HG02840 (cell line): Measurements from ENCODE around the gene EHD4.

ENCODE experiments used
- ATAC-seq: cut with Tn5 transposase; IDR thresholded peaks from one replicate; pipeline ENCODE4 v1.9.1; 2021; ENCODE audit warnings: mild to moderate bottlenecking, moderate library complexity, moderate number of reproducible peaks; ENCODE audit not compliant: unreplicated experiment, low FRiP score

The EHD4 gene

DNA sequence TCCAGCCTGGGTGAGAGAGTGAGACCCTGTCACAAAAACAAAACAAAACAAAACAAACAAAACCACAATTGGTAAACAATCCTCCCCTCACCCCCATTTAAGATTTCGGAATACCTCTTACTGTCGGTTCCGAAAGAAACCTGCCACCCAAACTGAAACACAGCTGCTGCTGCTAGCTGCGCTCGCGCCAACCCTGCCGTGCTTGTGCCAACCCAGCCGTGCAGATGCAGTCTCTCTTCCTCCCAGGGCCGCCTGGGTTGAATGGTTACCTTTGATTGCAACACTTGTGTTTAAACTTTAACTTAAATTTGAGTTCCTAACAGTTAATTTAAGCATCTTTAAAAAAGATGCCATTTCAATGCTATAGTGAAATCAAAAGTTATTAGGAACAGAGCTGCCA, 50.0 kb downstream of the EHD4 start:
- ATAC-seq, result no peak

GRCh38 chr15:41921639-41922038, 50.7 kb downstream of the EHD4 start:
- ATAC-seq, result no peak

DNA sequence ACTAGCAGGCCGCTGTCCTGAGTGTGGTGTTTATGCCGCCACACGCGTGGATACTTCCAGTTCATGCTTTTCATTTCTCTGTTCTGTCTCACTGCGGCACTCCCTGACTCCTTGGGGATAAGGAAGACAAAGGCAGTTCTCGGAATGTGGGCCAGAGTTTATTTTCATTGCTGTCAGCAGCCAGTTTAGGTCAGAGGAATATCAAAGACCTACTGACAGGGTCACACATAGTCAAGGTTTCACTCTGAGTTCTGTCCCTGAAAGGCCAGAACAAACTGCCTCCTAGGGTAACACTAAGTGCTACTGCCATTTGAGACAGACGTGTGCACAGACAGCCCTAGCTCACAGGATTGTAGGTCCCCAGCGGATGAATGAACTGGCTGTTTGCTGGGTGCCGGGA, 51.2 kb downstream of the EHD4 start:
- ATAC-seq, result no peak

GRCh38 chr15:41919954-41920538, 52.3 kb downstream of the EHD4 start:
- no peak for ATAC-seq

- no peak for ATAC-seq
Measured at GRCh38 chr15:41919201-41919820, 53.0 kb downstream of the EHD4 start.

DNA sequence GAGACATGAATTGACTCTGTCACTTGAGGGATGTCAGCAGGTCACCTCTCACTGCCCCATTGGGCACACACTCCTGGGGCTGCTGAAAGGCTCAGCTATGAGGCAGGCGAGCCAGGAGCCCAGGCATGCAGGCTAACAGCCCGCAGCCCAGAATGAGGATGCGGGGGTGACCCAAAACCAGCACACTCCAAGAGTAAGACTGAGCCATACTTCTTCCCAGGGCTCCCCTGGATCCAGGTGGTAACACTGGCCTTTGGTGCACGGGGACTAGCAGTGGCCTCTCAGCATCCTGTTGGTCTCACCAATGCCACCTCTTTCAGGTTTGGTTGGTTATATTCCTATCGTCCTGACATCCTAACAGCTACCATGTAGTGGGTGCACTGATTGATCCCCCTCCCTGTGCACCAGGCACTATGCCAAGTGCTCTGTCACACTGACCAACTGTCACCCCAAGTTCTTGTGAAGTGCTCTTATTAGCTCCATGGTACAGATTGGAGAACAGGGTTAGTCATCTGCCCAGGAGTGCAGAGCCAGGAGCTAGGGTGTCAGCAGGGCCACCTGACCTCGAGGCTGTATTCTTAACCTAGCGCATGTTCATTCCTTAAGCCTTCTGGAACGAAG, 53.7 kb downstream of the EHD4 start:
- ATAC-seq, result no peak

- ATAC-seq, result no peak
Measured at GRCh38 chr15:41917767-41918430, 54.5 kb downstream of the EHD4 start.

DNA sequence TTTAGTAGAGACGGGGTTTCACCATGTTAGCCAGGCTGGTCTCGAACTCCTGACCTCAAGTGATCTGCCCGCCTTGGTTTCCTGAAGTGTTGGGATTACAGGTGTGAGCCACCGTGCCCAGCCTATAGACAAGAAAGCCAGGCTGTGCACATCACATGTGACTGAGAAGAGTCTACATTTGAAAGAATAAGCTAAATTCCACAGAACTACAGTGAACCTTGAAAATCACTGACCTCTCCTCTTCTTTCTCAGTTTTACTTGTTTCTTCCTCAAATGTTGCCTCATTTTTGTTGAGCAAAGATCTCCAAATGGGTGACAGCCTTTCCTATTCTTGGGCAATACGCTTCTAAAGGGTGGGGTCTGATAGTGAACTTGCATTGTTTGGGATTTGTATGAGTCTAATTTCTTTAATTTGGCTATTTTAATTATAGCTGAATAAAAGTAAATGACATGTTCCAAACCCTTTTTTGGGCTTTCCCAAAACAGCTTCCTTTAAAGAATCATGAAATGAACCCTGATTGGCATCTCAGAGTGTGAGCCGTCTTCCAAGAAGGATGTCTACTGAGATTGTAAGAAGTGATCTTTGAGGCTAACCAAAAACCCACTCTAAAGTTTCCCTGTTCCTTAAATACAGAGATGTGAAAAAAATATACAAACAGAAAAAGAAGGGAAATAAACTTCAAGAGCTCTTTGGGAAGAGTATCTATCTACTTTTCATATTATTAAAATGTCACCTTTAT, 56.9 kb downstream of the EHD4 start:
- ATAC-seq, result no peak

DNA sequence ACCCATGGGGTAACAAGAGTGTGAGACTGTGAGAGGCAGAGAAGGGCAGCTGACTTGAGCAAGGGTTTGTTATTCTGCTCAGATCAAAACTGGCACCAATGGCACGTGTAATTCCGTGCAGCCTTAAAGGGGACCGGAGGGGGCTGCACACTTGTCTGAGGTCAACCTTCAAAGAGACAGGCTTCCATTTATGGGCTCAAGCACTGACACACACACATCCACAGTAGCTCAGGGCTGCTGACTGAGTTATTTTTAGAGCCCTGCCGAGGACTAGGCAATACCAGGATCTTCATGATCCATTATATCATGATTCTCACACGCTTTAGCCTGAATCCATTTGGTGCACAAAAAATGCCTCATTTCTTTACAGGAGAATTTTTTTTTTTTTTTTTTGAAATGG, 57.9 kb downstream of the EHD4 start:
- ATAC-seq, result no peak

DNA sequence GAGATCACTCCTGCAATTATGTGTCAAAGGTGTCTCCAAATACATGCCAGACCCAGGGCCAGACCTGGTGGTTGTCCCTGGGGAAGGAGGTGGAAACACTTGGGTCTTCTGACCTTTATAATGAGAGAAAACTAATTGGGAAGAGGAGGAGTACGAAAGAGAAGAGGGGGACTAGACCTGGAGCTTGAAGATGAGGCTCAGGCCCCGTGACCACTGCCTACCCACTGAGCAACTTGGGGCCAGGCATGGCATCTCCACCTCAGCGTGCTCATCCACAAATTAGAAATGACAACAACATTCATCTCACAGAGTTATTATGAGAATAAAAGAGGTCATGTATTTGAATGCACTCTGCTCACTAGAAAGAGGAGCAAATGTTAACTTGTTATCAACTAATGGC, 59.1 kb downstream of the EHD4 start:
- ATAC-seq, result no peak

- no peak for ATAC-seq
Measured at GRCh38 chr15:41911691-41912345, 60.5 kb downstream of the EHD4 start.

DNA sequence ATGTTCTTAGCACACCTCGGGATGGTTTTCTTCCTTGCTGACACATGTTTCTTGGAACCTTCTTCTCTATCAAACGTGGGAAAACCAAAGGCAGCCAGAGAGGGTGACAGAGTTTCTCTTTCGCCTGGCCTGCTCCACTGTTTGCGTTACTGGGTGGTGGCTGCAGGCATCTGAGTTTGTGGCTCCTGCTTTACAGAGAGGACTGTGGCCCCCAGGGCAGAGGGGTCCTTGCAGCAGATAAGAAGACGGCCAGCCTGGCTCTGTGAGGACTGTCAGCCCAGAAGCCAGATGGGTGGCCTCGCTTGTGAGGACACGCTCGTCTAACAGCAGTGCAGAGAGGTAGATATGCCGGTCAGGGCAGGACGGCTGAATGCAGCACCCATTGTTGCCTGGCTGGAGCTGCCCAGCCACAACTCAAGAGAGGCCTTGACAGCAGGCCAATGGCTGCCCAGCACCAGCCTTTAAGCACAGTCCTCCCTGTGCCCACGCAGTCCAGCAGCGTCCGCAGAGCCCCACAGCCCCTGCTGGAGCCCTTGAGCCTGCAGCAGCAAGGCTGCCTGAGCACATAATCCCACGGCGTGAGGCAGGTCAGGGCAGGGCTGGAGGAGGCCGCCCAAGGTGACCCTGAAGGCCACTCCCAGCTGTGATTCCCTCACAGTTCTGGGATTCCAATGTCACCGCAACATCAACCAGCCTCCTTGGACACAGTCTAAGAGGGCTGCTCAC, 63.5 kb downstream of the EHD4 start:
- no peak for ATAC-seq

DNA sequence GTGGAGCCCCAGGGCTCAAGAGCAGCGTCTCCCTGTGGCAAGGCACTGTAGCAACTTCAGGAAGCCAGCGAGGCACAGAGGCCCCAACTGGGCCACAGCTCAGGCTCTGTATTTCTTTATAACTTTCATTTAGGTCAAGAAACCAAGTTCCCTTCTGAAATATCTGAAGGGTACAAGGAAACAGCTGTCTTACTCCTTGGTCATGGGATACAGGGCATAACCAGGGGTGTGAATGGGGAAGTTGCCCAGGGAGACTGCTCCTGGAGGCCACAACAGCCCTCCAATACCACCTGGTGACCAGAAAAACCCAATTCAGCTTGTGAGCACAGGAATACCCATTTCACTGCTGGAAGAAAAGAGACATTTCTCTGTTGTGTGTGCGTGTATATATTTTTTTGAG, 65.2 kb downstream of the EHD4 start:
- no peak for ATAC-seq

DNA sequence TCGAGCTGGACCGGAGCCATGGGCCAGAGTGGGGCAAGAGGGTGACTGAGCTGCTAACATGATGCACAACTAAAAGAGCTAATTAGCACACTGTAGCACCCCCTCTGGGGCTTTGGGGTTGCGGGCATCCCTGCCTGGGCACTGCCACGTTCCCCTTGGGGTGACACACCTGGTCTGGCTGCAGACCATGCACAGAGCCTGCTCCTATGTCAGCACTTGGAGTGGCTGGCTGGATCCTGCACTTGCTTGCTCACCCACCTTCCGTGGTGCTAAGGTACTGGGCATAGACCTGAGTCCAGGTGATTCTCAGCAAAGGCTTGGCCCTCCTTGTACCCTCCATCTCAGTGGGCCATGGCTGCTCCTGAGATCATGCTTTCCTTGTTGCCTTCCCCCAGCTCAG, 65.7 kb downstream of the EHD4 start:
- no peak for ATAC-seq

GRCh38 chr15:41905036-41905793, 67.1 kb downstream of the EHD4 start:
- ATAC-seq, result no peak

DNA sequence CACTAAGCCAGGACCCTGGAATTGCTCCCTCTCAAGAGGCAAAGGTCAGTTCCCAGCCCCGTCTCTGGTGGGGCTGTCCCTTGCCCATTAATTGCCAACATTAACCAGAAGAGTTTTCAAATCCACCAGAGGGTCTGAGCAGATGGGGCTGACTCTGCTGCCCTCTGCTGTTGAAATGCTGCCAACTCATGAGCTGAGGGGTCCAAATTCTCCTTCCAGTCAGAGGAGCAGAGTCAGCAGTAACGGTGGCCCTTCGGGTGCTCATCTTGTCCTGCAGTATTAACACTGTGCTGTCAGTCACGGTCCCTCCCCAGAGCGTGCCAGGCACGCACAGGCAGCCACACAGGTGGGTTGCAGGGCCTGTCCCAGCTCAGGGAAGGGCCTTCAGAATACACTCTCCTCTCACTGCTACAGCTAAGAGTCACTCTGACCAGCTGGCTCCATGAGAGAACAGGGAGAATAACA, 67.8 kb downstream of the EHD4 start:
- ATAC-seq, result no peak

DNA sequence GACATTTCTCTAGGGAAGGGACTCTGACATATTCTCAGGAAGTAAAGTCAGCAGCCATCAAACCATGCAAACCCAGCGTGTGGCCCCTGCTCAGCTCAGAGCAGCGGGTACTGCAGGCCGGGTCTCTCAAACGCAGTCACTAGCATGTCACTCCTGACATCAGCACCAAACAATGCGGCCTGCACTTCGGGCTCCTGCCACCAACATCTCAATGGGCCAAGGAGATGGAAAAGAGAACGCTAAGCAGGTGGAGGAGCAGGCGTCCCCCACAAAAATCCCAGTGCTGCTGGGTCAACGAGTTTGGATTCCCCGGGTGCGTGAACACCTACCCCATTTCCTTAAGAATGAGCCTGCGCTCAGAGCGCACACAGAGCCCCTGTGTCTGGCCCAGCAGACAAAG, 68.6 kb downstream of the EHD4 start:
- ATAC-seq, result no peak

DNA sequence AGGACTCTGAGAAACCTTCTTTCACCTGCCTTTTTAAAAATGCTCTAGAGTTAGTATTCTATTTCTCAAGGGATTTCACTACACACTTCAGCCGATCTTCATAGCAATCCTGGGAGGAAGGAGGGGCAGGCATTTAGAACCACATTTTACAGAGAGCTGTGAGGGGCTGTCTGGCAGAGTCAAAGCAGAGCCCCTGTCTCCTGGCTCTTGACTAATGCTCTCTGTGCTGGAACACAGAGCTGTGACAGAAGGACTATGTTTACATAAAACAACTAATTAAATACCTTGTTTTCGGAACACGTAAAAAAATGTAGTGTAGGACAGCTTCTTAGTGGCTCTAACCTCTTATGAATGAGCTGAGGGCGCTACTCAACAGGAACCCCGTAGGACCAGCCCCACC, 70.9 kb downstream of the EHD4 start:
- no peak for ATAC-seq
